Parathyroid adenoma (tissue), 2 donors: Measurements from ENCODE around the gene SAA2.
"Not testable (repeated sequence)": the region's sequence is repeated elsewhere in the genome, so short reads cannot be mapped to it uniquely, and the experiment has no call there.

Source experiments
- H2AFZ ChIP-seq: fragments of 300-600 bp; sonication (generic); one replicate; pipeline ENCODE4 v1.7.0; 2017; ENCODE audit warnings: antibody characterized with exemption, mild to moderate bottlenecking
- H3K27ac ChIP-seq: fragments of 300-600 bp; sonication (generic); one replicate; pipeline ENCODE4 v1.7.0; 2017
- H3K27me3 ChIP-seq: fragments of 300-600 bp; sonication (generic); one replicate; pipeline ENCODE4 v1.7.0; 2017; ENCODE audit warnings: low read length; ENCODE audit not compliant: control insufficient read depth, insufficient read depth
- H3K36me3 ChIP-seq: fragments of 300-600 bp; sonication (generic); one replicate; pipeline ENCODE4 v1.7.0; 2017; ENCODE audit warnings: low read length; ENCODE audit not compliant: control insufficient read depth, insufficient read depth
- H3K4me1 ChIP-seq: fragments of 300-600 bp; sonication (generic); one replicate; pipeline ENCODE4 v1.7.0; 2017; ENCODE audit warnings: control low read depth
- H3K4me2 ChIP-seq: fragments of 300-600 bp; sonication (generic); one replicate; pipeline ENCODE4 v1.7.0; 2017; ENCODE audit warnings: low read length
- H3K4me3 ChIP-seq: fragments of 300-600 bp; sonication (generic); one replicate; pipeline ENCODE4 v1.7.0; 2017; ENCODE audit warnings: low read depth, low read length
- H3K79me2 ChIP-seq: fragments of 300-600 bp; sonication (generic); one replicate; pipeline ENCODE4 v1.7.0; 2017; ENCODE audit warnings: control low read depth
- H3K9ac ChIP-seq: fragments of 300-600 bp; sonication (generic); one replicate; pipeline ENCODE4 v1.7.0; 2017; ENCODE audit warnings: mild to moderate bottlenecking
- H3K9me3 ChIP-seq: fragments of 300-600 bp; sonication (generic); one replicate; pipeline ENCODE4 v1.7.0; 2017; ENCODE audit warnings: low read length; ENCODE audit not compliant: control insufficient read depth
- TF ChIP-seq, protein P1 (sequence below): fragments of 300-600 bp; sonication (generic); IDR thresholded peaks from one replicate; pipeline ENCODE4 v1.7.0; 2017; ENCODE audit warnings: antibody characterized with exemption, mild to moderate bottlenecking
- donor health status: primary hyperparathyroidism.

The SAA2 gene

DNA sequence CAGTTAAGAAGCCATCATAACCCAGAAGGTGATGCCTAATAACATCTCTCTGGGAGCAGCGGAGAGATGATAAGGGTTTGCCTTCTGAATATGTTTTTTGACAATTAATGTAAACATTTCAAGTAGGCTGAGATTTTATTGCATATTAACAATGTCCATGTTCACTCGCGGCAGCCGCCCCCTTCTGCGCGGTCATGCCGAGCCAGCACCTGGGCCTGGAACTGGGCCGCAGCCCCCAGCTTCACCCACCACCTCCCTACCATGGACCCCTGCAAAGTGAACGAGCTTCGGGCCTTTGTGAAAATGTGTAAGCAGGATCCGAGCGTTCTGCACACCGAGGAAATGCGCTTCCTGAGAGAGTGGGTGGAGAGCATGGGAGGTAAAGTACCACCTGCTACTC is 13.3 kb upstream of the SAA2 start:
- Histone ChIP-seq H3K4me1 (no peaks in the 10 kb centered on the region), H3K36me3 (no peaks in the 10 kb centered on the region), H3K9me3 (no peaks in the 10 kb centered on the region), H2AFZ (no peak overlapping the region), H3K4me3 (no peak overlapping the region), H3K79me2 (no peaks in the 10 kb centered on the region), H3K27ac (no peak overlapping the region), H3K9ac (no peak overlapping the region), H3K27me3 (no peaks in the 10 kb centered on the region), H3K4me2 (no peak overlapping the region)
- TF ChIP-seq, protein P1, sequence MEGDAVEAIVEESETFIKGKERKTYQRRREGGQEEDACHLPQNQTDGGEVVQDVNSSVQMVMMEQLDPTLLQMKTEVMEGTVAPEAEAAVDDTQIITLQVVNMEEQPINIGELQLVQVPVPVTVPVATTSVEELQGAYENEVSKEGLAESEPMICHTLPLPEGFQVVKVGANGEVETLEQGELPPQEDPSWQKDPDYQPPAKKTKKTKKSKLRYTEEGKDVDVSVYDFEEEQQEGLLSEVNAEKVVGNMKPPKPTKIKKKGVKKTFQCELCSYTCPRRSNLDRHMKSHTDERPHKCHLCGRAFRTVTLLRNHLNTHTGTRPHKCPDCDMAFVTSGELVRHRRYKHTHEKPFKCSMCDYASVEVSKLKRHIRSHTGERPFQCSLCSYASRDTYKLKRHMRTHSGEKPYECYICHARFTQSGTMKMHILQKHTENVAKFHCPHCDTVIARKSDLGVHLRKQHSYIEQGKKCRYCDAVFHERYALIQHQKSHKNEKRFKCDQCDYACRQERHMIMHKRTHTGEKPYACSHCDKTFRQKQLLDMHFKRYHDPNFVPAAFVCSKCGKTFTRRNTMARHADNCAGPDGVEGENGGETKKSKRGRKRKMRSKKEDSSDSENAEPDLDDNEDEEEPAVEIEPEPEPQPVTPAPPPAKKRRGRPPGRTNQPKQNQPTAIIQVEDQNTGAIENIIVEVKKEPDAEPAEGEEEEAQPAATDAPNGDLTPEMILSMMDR: no peak

DNA sequence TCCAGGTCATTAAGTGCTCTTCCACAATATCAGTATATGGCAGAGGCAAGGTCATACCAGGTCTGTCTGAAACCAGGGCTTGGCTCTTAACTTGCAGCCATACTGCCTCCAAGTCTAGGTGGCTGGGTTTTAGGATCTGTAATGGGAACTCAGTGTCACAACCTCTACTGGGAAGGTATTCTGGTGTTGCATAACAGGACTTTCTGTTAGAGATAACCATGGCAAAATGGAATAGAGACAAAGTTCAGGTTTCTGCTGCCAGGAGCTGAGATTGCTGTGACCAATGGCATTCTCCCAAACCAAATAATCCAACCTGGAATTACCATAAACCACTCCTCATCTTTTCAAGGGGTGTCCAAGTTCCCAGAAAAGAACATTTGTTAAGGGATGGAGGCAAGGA is 10.8 kb upstream of the SAA2 start:
- Histone ChIP-seq H3K36me3 (no peaks in the 10 kb centered on the region), H3K27me3 (no peaks in the 10 kb centered on the region), H3K79me2 (no peaks in the 10 kb centered on the region)

DNA sequence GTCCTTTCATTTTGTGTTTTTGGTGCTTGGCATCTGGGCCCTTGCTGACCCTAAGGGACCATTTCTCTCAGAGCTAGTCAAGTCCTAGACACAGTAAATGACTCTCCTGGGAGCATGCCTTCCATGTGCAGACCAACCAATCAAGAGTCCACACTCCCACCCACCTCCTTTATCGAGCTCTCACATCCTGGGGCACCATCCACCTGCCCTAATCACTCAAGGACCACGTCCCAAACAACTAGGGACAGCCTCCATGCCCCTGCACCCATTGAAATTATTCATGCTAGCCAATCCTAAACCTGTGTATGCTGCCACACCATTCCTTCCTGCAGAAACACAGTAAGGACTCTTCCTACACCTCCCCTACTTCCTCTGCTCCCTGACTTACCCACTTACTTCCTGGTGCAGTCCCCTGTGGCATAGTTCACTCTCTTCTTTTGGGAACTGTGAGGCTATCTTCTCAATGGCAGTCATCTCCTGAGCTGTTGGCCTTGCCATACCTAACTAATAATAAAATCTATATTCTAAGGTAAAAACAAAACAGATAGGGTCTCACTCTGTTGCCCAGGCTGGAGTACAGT is 6.4 kb upstream of the SAA2 start:
- H3K4me1 ChIP-seq: no peaks in the 10 kb centered on the region
- H3K4me3 ChIP-seq: no peak overlapping the region
- no peak overlapping the region for H3K27ac ChIP-seq

More for the DNA sequence above, 10.8 kb upstream of the SAA2 start:
- no peak overlapping the region for H3K4me2 ChIP-seq
- H3K27ac ChIP-seq: no peak overlapping the region
- H3K9me3 ChIP-seq: no peaks in the 10 kb centered on the region
- TF ChIP-seq, protein P1: no peak
- no peak overlapping the region for H3K4me3 ChIP-seq
- no peak overlapping the region for H3K9ac ChIP-seq
- H2AFZ ChIP-seq: no peak overlapping the region
- H3K4me1 ChIP-seq: no peaks in the 10 kb centered on the region

DNA sequence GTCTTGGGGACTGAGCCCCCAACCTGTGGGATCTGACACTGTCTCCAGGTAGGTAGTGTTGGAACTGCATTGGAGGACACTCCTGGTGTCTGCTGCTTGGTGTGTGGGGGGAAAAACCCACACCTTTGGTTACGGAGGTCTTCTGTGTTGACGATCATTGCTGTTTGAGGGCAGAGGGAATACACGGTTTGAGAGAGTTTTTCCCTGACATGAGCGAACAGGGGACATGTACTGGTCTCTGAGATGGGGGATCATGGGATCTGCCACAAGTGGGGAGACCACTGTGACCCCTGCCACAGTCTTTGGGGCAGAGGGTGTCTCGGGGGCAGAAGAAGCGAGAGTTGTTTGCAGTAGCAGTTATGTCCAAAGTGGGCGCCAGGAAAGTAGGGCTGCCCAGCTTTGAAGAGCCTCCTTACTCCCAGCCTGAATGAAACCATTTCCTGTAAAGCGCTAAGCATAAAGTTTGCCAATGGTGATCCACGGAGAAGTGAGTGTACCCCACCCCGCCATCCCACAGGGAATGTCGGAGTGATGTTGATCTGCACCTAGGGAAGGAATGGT is 5.4 kb upstream of the SAA2 start:
- Histone ChIP-seq H3K36me3 (no peaks in the 10 kb centered on the region), H3K4me1 (no peaks in the 10 kb centered on the region), H3K27ac (no peak overlapping the region), H2AFZ (no peak overlapping the region), H3K79me2 (no peaks in the 10 kb centered on the region), H3K4me2 (no peak overlapping the region), H3K9ac (no peak overlapping the region), H3K9me3 (no peaks in the 10 kb centered on the region), H3K27me3 (no peaks in the 10 kb centered on the region), H3K4me3 (no peak overlapping the region)
- TF ChIP-seq, protein P1: no peak

More for the DNA sequence above, 6.4 kb upstream of the SAA2 start:
- Histone ChIP-seq H3K9ac (no peak overlapping the region), H3K27me3 (no peaks in the 10 kb centered on the region), H3K9me3 (no peaks in the 10 kb centered on the region), H3K4me2 (no peak overlapping the region), H3K79me2 (no peaks in the 10 kb centered on the region), H2AFZ (no peak overlapping the region), H3K36me3 (no peaks in the 10 kb centered on the region)
- TF ChIP-seq, protein P1: no peak

DNA sequence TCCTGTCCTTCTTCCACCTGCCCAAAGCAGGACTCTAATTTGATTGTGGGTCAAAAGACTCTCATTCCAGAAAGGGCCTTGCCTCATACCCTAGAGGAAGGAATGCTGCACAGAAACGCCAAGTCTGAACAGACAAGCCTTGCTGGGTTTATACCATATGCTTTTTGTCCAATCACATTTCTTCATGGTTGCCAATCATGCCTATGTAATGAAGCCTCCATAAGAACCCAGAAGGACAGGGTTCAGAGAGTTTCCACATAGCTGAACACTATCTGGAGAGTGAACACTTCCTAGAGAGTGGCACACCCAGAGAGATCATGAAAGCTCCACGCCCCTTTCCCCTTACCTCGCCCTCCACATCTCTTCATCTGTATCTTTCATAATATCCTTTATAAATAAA is 4.8 kb upstream of the SAA2 start:
- H3K9me3 ChIP-seq: no peaks in the 10 kb centered on the region
- H3K79me2 ChIP-seq: no peaks in the 10 kb centered on the region
- H3K4me1 ChIP-seq: no peaks in the 10 kb centered on the region
- no peak overlapping the region for H2AFZ ChIP-seq
- TF ChIP-seq, protein P1: no peak
- no peaks in the 10 kb centered on the region for H3K27me3 ChIP-seq
- H3K27ac ChIP-seq: no peak overlapping the region
- H3K4me3 ChIP-seq: no peak overlapping the region
- no peaks in the 10 kb centered on the region for H3K36me3 ChIP-seq
- no peak overlapping the region for H3K9ac ChIP-seq
- H3K4me2 ChIP-seq: no peak overlapping the region

DNA sequence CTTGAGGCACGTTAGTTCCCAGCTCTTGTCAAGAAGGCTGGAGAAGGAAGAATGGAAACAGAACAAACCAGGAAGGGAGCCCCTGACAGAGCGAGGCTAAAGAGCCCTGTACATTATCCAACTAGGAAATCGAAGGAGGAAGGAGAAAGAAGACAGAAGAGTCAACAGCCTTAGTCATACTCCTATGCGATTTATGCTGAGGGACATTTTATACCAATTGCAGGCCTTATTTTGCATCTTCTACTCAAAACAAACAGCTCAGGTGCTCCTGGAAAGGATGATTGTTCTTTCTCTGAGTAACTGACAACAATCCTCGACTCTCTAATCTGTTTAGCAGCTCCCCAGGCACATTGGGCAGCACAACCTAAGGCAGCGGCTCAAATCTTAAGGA is 1.3 kb downstream of the SAA2 start:
- H3K4me2 ChIP-seq, H3K4me3 ChIP-seq, H3K79me2 ChIP-seq, H3K4me1 ChIP-seq, H3K27ac ChIP-seq, H3K27me3 ChIP-seq, H3K9me3 ChIP-seq, H3K9ac ChIP-seq, H2AFZ ChIP-seq, H3K36me3 ChIP-seq: not testable (repeated sequence)
